Hypothalamus (tissue), 51 donors: ENCODE data around the gene KIF26B.

Source experiments
- DNase-seq, 51 donors: peaks; one replicate each; lab custom pipeline; 2025; lab: John Stamatoyannopoulos, UW

KIF26B gene

DNA sequence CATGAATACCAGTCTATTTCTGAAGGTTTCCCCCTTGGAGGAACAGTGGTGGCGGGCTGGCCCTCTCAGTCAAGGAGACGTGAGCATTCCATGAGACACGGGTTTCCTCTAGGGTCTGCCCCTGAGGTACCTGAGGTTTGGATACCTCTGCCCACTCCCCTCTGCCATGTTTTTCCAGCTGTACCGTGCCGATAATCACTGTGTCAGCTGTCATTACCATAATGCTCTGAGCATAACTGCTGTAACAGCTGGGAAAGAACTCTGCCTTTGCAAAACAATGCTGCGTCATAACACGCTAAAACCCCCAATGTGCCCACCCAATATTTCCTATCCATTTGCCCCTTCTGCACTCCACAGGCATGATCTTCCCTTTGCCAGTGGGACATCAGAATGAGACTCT is 425.1 kb downstream of the KIF26B start:
- DNase-seq: no peak

DNA sequence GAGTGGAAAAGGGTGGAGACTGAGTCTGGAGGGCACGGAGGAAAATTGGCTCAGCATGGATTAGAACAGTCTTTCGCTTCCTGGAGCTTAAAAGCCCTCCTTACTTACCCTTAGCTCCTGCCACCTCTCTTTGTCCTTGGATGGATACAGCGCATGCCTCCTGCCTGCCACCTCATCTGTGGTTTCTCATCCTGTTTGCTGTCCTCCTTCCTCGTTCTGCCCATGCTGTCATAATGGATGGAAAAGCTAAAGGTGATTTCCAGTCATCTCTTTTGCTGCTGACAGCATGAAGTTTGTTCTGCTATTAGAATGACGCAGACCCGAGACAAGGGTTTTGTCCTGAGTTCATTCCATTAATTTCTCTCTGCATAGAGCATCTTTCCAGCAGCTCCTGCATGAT is 425.9 kb downstream of the KIF26B start:
- no peak for DNase-seq

DNA sequence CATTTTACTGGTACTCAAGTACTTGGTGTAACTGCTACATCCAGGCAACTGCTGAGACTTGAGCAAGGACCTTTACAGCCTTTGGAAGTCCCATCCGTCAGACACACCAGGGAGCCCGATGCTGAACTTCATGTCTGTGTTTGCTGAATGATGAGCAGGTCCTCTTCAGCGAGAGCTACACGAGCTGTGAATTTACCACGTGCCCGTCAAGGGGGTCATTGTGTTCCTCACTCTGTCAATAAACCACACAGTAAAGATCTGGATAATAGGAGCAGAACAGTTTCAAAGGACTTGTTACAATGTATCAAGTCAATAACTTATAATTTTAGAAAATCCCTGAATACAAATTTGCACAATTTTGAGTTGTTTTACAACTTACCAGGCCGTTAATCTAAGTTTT is 427.2 kb downstream of the KIF26B start:
- no peak for DNase-seq

DNA sequence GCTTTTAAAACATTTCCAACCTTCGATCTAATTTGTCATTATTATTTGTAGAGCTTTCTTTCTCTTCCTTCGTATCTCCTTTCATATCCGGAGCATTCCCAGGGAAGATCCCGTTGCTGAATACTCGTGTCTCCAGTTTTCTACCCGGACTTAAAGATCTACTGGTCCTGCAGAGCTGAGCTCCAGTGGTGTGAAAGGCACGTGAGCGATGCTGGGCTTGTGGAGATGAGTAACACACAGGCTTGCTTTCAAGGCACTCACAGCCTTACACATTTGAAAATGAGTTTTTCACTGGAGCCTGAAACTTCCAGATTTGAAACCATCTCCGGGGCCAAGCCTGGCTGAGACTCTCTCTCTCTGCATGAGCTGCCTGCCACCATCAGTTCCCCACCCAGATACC is 428.3 kb downstream of the KIF26B start:
- DNase-seq: peak in 1 of 51 donors; percentile 6

DNA sequence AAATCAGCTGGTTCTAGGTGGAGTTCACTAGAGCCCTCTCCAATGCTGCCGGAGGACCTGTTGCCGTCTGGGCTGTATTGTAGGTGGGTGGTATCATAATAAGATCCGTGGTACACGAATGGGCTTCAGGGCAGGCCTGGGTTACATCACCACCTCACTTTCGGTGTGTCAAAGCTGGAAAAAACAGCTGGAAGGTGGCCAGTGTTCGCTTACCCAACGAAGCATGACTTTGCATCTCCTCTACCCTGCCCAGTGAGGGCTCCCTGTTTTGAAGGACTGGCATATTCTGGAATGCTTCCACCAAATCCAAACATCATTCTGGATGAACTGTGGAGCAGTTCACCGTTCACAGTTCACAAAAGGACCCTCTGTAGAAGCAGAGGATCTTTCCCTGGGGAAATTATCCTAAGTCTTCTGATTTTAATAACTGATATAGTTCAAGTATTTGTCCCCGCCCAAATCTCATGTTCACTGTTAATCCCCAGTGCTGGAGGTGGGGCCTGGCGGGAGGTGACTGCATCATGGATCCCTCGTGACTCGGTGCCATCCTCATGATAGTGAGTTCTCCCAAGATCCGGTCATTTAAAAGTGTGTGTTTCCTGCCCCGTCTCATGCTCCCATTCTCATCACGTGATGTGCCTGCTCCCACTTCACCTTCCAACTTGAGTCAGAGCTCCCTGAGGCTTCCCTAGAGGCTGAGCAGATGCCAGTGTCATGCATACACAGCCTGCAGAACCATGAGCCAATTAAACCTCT is 429.0 kb downstream of the KIF26B start:
- no peak for DNase-seq

DNA sequence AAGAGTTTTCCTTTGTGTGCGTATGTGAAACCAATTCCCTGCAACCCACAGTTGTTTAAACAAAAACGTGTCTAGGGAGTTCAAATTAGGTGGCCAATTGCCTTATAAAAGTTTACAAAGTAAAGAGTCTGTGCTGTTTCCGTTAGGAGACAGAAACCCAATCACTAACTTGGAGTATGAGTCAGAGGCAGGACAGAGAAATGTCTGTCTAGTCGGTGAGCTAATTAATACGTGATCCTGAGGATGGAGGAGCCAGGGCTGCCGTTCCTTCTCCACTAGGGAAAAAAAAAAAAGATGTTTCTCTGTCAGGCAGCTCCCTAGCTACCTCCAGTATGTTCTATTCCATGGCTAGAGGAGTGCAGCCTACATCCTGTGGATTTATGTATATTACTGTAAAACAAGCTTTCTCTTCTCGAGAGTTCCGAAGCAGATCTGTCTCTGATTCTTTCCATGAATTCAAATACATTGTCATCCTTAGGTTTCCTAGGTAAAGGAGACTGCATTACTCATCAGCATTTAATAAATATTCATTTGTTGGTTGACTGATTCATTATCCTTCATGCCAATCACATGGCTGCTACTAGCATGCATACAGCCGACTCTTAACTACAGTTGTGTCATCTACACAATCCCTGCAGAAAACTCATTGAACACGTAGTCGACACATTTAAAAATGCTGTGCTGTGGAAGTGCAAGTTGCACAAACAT is 430.6 kb downstream of the KIF26B start:
- DNase-seq: peak in 1 of 51 donors; percentile 16

DNA sequence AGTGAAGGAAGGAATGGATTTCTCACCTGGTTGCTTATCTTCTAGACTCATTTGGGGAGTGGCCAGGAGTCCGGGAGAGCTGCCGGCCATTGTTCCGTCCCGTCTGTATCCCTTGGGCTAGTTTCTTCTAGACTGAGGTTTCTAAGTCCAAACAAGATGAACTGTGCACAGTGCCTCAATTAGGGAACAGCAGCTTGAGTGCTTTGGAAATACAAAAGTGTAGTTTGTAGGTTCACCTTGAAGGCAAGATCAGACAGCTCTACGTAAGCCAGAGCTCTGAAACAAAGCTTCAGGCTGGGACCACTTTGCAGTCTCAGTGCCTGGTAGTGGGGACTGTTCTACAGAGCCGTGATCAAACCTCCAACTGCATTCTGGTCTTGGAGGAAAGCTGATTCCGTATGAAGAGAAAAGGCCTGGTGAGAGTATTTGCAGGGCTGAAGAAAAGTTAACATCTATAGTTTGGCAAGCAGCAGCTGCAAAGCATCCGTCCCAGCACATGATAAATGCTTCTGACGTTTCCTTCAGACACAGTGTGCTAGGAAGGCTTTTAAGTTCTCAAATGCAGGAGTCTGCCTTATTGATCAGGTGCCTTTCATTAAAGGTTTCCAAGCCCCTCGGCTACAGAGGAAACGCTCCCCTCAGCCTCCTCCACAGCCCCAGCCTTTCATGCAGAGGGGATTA is 432.8 kb downstream of the KIF26B start:
- DNase-seq: no peak

DNA sequence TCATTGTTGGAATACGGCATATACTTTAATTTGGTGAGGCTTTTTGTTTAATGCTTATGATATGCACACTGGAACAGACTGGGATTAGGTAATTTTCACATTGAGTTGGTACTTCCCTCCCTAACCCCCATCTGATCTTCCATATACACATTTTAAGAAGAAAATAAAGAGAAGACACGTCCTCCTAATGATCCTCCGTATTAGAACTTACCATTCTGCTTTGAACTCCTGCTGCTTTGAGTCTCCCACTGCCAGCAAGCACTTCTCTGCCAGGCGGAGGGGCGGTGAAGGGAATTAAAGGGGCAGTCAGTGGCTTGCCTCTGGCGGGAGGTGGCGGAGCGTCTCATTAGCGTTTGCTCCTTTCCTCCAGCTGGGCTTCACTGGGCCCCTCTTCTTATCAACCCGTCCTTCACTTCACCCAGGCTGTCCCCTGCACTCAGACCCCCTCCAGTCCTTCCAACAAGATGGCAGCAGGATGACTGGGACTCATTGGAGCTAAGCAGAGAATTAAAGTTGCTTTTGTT is 433.4 kb downstream of the KIF26B start:
- no peak for DNase-seq

DNA sequence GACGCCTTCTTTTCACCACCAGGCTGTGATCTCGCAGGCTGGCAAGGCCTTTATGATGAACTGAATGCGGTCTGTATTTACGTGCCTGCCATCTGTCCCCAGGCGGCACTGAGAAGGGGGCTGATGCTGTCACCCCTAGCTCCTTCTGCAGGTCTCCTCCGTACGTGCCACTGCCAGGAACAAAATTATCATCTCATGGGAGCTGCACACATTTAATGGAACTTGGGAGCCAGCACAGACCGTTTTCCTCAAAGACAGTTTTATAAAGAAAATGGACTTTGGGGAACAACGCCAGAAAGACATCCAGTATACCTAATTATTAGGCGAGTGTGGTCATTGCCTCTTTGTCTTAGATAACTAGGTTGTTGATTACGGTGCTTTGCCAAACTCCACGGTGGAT is 434.5 kb downstream of the KIF26B start:
- DNase-seq: no peak

DNA sequence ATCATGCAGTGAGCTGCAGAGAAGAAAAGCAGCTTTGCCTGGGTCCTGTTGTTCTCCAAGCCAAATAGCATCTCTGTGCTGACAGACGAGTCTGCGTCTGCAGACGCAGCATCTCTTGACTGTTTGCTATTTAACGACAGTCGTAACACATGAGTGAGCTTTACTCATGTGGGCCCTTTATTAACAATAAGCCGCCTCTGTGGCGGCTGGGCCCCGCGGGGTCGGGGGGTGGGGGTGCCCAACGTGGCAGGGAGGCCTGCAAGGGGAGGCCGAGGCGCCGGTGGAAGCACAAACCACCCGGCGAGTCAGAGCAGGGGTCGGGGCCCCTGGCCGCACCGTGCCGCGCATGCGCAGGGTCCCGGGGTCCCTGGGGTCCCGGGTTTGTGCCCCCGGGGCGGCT is 435.1 kb downstream of the KIF26B start:
- no peak for DNase-seq

DNA sequence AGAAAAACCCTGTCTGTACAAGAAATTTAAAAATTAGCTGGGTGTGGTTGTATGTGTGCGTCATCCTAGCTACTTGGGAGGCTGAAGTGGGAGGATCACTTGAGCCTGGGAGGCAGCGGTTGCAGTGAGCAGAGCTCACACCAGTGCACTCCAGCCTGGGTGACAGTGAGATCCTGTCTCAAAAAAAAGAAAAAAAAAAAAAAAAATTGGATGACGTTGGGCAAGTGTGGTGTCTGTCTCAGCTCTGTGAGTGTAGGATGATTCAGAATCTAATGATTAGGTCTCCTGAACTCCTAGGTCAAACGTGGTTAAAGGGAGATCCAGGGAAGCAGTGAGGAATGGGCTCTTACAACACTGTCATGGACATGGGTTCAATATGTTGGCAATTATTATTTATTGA is 435.9 kb downstream of the KIF26B start:
- DNase-seq: no peak

DNA sequence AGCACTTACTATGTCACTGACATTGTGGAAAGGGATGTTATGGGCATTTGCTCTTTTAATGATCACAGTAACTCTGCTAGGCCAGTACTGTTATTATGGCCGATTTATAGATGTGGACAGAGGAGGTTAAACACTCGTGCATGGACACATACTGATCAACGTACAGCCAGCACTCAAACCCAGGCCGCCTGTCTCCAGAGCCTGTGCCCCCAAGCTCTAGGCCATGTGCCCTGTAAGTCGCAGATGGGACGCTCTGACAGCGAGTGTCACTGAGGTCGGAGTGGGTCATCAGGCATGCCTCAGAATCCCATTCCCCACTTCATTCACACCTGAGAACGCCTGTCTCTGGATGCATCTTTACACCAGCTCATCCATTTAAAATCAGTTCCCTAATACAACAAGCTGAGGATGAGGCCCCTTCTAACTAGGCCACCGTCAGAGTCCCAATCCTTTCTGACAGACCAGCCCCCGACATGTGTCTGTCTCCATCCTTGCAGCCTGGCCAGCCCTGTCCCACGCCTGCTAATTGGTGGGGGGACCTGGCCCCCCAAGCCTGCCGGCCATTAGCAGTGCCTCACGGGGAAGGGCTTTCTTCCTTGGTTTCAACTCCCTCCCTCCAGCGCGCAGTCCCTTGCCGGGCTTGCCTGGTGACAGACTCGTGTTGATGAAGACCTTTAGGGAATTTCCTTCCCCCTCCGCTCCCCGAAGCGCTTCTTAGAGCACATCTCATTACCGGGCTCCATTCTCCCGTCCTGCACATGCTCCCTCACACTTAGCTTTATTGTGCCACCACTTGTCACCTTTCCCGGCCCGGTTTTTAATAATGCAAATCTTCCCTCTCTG is 436.8 kb downstream of the KIF26B start:
- no peak for DNase-seq

DNA sequence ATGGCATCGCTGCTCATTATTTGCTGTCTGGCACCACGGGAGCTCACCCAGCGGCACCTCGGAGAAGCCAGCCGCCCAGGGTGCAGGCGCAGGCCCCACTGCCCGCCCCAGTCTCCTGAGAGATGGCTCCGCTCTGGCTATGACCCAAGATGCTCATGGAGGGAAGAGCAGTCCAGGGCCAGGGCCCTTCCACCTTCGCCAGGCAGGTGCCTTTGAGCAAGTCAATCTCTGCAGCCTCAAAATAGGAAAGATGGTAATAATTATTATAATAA is 437.3 kb downstream of the KIF26B start:
- no peak for DNase-seq

DNA sequence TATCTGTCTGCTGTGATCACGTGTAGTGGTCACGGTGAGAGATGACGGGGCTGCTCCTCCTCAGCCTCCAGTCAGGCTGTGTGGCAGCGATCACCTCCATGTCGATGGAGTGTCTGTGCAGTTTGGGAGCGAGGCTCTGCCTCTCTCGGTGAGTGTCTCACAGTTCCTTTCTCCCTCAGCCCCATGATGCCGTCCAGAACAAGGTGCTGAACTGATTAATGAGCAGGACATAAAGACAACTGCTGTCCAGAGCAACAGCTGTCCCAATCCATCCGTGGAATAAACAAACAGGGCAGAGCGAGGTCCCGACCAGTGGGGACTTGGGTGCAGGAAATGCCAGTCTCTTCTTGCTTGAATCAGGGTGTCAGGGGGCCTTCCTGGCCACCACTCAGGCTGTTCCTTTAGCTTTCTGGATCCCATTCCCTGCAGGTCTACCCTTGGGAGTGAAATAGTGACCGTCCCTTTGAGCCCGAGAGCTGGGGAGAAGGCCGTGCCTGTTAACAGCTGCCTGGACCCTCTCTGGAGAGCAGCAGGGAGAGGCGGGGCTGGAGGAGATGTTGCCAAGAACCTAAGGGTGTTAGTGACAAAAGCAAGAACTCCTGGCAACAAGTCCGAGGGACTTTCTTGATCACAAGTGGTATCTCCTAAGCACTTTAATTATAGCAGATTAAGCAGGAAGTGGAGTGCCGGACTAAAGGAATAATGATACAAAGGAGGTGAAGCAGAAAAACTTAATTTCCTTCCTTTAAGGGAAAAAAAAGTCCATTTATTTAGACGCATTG is 443.9 kb downstream of the KIF26B start:
- DNase-seq: peak in 1 of 51 donors; percentile 7

DNA sequence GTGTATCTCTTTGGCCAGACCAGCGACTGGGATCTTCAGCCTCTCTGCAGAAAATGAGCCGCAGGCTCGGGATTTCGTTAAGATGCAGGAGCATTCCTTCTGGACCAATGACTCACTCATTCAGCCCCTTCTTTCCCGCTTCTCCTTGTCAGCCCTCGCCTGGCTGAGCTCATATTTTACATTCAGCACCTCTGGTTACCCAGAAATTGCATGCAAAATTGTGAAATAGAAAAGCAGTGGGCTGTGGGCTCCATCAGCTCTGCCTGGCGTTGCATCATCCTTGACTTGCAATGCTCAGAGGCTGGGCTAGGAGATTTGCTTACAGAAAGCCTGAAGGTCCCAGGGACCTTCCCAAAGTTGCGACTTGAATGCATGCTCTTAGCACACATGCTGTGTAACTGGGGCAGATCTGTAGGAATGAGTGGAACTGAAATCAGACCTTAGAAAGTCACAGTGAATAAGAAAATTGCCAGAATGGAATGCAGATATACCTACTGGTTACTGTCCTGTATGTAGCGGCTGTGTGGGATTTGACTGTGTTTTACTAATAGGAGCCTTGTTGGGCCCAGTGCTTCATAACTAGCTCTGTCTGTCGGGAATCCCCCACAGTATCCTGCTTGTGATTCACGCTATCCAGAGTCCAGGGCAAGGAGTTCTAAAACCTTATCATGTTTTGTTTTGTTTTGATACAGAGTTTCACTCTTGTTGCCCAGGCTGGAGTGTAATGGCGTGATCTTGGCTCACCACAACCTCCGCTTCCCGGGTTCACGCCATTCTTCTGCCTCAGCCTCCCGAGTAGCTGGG is 444.8 kb downstream of the KIF26B start:
- DNase-seq: peak in 7 of 51 donors; percentile 12 to 63 (median 50)

DNA sequence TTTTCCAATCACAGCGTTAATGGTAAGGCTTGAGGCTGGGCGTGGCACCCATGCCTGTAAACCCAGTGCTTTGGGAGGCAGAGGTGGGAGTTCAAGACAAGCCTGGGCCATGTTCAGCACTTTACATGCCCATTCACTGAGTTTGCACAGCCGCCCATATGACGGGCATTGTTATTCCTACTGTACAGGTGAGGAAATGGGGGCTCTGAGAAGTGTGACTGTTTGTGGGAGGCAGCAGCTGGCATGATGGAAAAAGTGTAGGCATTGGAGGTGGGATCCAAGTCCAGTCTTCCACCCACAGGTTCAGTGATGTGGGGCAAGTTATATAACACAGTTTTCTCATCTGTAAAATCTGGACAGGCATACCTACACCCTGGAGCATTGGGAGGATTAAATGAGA is 445.9 kb downstream of the KIF26B start:
- DNase-seq: no peak

DNA sequence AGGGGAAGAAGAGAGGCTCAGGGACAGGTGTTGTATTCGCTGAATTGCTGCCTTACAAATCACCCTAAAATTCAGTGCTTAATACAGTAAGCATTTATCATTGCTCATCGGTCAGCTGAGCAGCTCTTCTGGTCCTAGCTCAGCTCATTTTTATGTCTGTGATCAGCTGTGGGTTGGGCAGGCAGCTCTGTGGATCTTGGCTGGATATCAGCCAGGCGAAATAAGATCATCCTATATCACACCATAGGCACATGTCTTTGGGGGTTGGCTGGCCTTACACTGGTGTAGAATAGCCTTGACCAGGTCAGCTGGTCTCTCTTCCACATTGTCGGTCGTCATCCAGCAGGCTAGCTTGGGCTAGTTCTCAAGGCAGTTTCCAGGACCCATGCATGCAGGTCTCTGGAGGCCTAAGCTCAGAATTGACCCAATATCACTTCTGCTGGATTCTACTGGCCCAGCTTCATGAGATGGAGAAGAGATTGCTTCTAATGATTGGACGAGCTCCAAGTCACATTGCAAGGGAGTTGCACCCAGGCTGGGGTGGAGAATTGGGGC is 448.6 kb downstream of the KIF26B start:
- DNase-seq: no peak

DNA sequence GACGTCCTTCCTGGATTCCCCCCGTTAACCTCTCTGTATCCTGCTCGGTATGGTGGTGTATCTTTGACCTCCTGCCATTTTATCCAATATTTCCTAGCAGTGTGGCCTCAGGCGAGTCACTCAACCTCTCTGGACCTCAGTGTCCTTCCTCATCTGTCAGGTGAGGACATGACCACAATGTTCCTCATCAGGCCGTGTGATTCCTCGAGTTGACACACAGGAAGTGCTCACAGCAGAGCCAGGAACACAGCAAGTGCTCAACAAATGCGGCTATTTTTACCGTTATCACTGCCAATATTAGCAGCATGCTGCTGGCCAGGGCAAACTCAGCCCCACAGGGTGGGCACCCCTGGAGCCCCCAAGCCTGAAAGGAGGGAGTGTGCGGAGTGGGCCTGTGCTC is 450.2 kb downstream of the KIF26B start:
- DNase-seq: peak in 2 of 51 donors; percentile 13 to 22
